ENCODE measurements around the gene PCGF6.
A peak's percentile ranks its signal among the peaks of the same experiment; 100 is the strongest.

The PCGF6 gene

DNA sequence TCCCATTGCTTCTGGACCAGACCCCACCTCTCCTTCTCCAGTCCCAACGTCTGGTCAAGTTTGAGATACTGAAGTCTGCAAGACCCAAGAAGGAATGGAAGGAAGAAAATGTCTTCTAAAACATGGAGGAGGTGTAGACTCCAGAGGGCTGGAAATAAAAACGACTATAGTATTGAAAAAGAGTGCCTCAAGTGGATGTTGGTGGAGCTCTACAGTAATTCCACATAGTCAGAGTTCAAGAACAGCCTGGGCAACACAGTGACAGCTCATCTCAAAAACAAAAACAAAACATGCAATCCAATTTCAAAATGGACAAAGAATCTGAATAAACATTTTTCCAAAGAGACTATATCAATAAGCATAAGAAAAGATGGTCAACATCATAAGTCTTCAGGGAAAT is 2.3 kb upstream of the PCGF6 start:
- Histone ChIP-seq H2BK120ac (ENCODE audit: low read depth, low read length) (no peak overlapping the region), H3K14ac (ENCODE audit: low read length) (no peak overlapping the region), H3K4me2 (ENCODE audit: insufficient read depth, low read length, poor library complexity, severe bottlenecking) (no peak overlapping the region), H2AFZ (ENCODE audit: low read length) (peak overlapping the region; percentile 41), H4K91ac (ENCODE audit: low read depth, low read length, poor library complexity) (no peak overlapping the region), H3K9me3 (replicated peaks in 1 of 2; ENCODE audit: control insufficient read depth in 2 of 2, insufficient read depth in 1 of 2, low read depth in 1 of 2, low read length in 2 of 2) (no peaks in the 10 kb centered on the region), H3K4me3 (ENCODE audit: low read length in 2 of 2) (no peak overlapping the region), H3K4me1 (ENCODE audit: control insufficient read depth in 2 of 2, insufficient read depth in 1 of 2, low read depth in 1 of 2, low read length in 2 of 2) (peaks cover 0 to 2% of the 10 kb centered on the region in 2 donors), H3K27ac (replicated peaks; ENCODE audit: low read length) (no peak overlapping the region), H3K23ac (ENCODE audit: low read depth, low read length, poor library complexity) (no peak overlapping the region), H3K18ac (ENCODE audit: low read length) (no peak overlapping the region), H3K4ac (ENCODE audit: low read length) (no peak overlapping the region), H2BK12ac (ENCODE audit: low read length) (no peak overlapping the region), H3K9ac (ENCODE audit: low read depth, low read length, poor library complexity) (no peak overlapping the region), H2AK5ac (ENCODE audit: low read depth, low read length) (no peak overlapping the region), H4K8ac (ENCODE audit: low read depth, low read length) (no peak overlapping the region), H2BK15ac (ENCODE audit: low read length) (no peak overlapping the region), H3K79me1 (ENCODE audit: low read depth, low read length) (no peaks in the 10 kb centered on the region), H3K27me3 (ENCODE audit: control insufficient read depth in 3 of 3, insufficient read depth in 3 of 3, low read depth in 1 of 3, low read length in 3 of 3) (no peaks in the 10 kb centered on the region), H3K36me3 (replicated peaks in 1 of 2; ENCODE audit: control insufficient read depth in 2 of 2, insufficient read depth in 2 of 2, low read length in 2 of 2) (peaks cover 0 to 10% of the 10 kb centered on the region in 2 donors), H2BK5ac (ENCODE audit: low read length) (no peak overlapping the region)
- DNase-seq (ENCODE audit: low spot score) = no peak
- no CpG with 5 or more reads among the region's 2 CpGs for WGBS, 2 donors (ENCODE audit: extremely low coverage in 2 of 2, insufficient read length in 2 of 2, insufficient replicate concordance in 1 of 2)

DNA sequence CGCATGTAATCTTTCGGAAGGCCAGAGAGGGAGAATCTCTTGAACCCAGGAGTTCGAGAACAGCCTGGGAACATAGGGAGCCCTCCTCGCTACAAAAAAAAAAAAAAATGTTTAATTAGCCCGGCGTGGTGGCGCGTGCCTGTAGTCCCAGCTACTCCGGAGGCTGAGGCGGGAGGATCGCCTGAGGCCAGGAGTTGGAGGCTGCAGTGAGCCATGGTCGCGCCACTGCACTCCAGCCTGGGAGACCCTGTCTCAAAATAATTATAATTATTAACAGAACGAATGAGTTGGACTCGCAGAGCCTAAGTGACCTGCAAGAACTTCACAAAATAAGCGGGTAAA is 794 bp downstream of the PCGF6 start:
- H2BK12ac ChIP-seq (ENCODE audit: low read length) = no peak overlapping the region
- peak overlapping the region; percentile 75 to 95 for H3K4me3 ChIP-seq (ENCODE audit: low read length in 2 of 2)
- no peak overlapping the region for H3K23ac ChIP-seq (ENCODE audit: low read depth, low read length, poor library complexity)
- peak overlapping the region; percentile 94 for H3K18ac ChIP-seq (ENCODE audit: low read length)
- H3K4ac ChIP-seq (ENCODE audit: low read length) = no peak overlapping the region
- H3K9ac ChIP-seq (ENCODE audit: low read depth, low read length, poor library complexity) = no peak overlapping the region
- no peaks in the 10 kb centered on the region for H3K27me3 ChIP-seq (ENCODE audit: control insufficient read depth in 3 of 3, insufficient read depth in 3 of 3, low read depth in 1 of 3, low read length in 3 of 3)
- H2AFZ ChIP-seq (ENCODE audit: low read length) = peak overlapping the region; percentile 97
- no peak overlapping the region for H2BK15ac ChIP-seq (ENCODE audit: low read length)
- WGBS, 2 donors (ENCODE audit: extremely low coverage in 2 of 2, insufficient read length in 2 of 2, insufficient replicate concordance in 1 of 2) = no CpG with 5 or more reads among the region's 16 CpGs
- H2BK5ac ChIP-seq (ENCODE audit: low read length) = no peak overlapping the region
- no peaks in the 10 kb centered on the region for H3K9me3 ChIP-seq (replicated peaks in 1 of 2; ENCODE audit: control insufficient read depth in 2 of 2, insufficient read depth in 1 of 2, low read depth in 1 of 2, low read length in 2 of 2)
- peak overlapping the region; percentile 60 for H3K4me2 ChIP-seq (ENCODE audit: insufficient read depth, low read length, poor library complexity, severe bottlenecking)
- no peak overlapping the region for H2BK120ac ChIP-seq (ENCODE audit: low read depth, low read length)
- H3K79me1 ChIP-seq (ENCODE audit: low read depth, low read length) = no peaks in the 10 kb centered on the region
- H4K91ac ChIP-seq (ENCODE audit: low read depth, low read length, poor library complexity) = no peak overlapping the region
- H3K36me3 ChIP-seq (replicated peaks in 1 of 2; ENCODE audit: control insufficient read depth in 2 of 2, insufficient read depth in 2 of 2, low read length in 2 of 2) = peaks cover 4 to 36% of the 10 kb centered on the region in 2 donors
- no peak overlapping the region for H3K14ac ChIP-seq (ENCODE audit: low read length)
- peak overlapping the region; percentile 85 for H3K27ac ChIP-seq (replicated peaks; ENCODE audit: low read length)
- no peak for DNase-seq (ENCODE audit: low spot score)
- no peak overlapping the region for H2AK5ac ChIP-seq (ENCODE audit: low read depth, low read length)
- no peak overlapping the region for H4K8ac ChIP-seq (ENCODE audit: low read depth, low read length)
- H3K4me1 ChIP-seq (ENCODE audit: control insufficient read depth in 2 of 2, insufficient read depth in 1 of 2, low read depth in 1 of 2, low read length in 2 of 2) = peaks cover 0 to 2% of the 10 kb centered on the region in 2 donors

GRCh38 chr10:103336370-103336769 is 14.6 kb downstream of the PCGF6 start:
- Histone ChIP-seq H3K4me1 (ENCODE audit: control insufficient read depth in 2 of 2, insufficient read depth in 1 of 2, low read depth in 1 of 2, low read length in 2 of 2) (no peaks in the 10 kb centered on the region), H3K9me3 (replicated peaks in 1 of 2; ENCODE audit: control insufficient read depth in 2 of 2, insufficient read depth in 1 of 2, low read depth in 1 of 2, low read length in 2 of 2) (no peaks in the 10 kb centered on the region), H2AK5ac (ENCODE audit: low read depth, low read length) (no peak overlapping the region), H3K27ac (replicated peaks; ENCODE audit: low read length) (no peak overlapping the region), H3K9ac (ENCODE audit: low read depth, low read length, poor library complexity) (no peak overlapping the region), H4K8ac (ENCODE audit: low read depth, low read length) (no peak overlapping the region), H2BK5ac (ENCODE audit: low read length) (no peak overlapping the region), H3K14ac (ENCODE audit: low read length) (no peak overlapping the region), H3K4me3 (ENCODE audit: low read length in 2 of 2) (no peak overlapping the region), H4K91ac (ENCODE audit: low read depth, low read length, poor library complexity) (no peak overlapping the region), H2BK15ac (ENCODE audit: low read length) (no peak overlapping the region), H3K27me3 (ENCODE audit: control insufficient read depth in 3 of 3, insufficient read depth in 3 of 3, low read depth in 1 of 3, low read length in 3 of 3) (no peaks in the 10 kb centered on the region), H2BK12ac (ENCODE audit: low read length) (no peak overlapping the region), H3K4me2 (ENCODE audit: insufficient read depth, low read length, poor library complexity, severe bottlenecking) (no peak overlapping the region), H3K23ac (ENCODE audit: low read depth, low read length, poor library complexity) (no peak overlapping the region), H2AFZ (ENCODE audit: low read length) (no peak overlapping the region), H3K36me3 (replicated peaks in 1 of 2; ENCODE audit: control insufficient read depth in 2 of 2, insufficient read depth in 2 of 2, low read length in 2 of 2) (peaks cover 19 to 82% of the 10 kb centered on the region in 2 donors), H3K79me1 (ENCODE audit: low read depth, low read length) (no peaks in the 10 kb centered on the region), H2BK120ac (ENCODE audit: low read depth, low read length) (no peak overlapping the region), H3K4ac (ENCODE audit: low read length) (no peak overlapping the region), H3K18ac (ENCODE audit: low read length) (no peak overlapping the region)
- no CpG with 5 or more reads among the region's 4 CpGs for WGBS, 2 donors (ENCODE audit: extremely low coverage in 2 of 2, insufficient read length in 2 of 2, insufficient replicate concordance in 1 of 2)
- no peak for DNase-seq (ENCODE audit: low spot score)

DNA sequence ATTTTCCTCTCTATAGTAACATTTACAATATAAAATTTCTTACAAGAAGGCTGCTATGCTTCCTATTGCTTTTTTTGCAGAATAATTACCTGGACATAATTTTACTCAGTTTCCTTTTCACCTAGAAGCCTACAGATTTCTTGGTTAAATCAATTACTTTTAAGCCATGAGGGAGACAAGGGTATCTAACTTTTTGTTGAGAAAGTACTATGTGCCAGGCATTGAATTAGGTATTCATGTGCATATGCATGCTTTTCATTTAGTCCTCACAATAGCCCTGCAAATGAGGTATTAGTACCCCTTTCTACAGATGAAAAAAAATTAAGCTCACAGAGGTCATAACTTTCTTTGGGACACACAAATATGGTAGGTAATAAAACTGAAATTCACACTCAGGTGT is 16.4 kb downstream of the PCGF6 start:
- Histone ChIP-seq H3K23ac (ENCODE audit: low read depth, low read length, poor library complexity) (no peak overlapping the region), H2BK15ac (ENCODE audit: low read length) (no peak overlapping the region), H2BK5ac (ENCODE audit: low read length) (no peak overlapping the region), H3K4me1 (ENCODE audit: control insufficient read depth in 2 of 2, insufficient read depth in 1 of 2, low read depth in 1 of 2, low read length in 2 of 2) (no peaks in the 10 kb centered on the region), H4K91ac (ENCODE audit: low read depth, low read length, poor library complexity) (no peak overlapping the region), H3K14ac (ENCODE audit: low read length) (no peak overlapping the region), H2BK120ac (ENCODE audit: low read depth, low read length) (no peak overlapping the region), H2BK12ac (ENCODE audit: low read length) (no peak overlapping the region), H2AFZ (ENCODE audit: low read length) (no peak overlapping the region), H4K8ac (ENCODE audit: low read depth, low read length) (no peak overlapping the region), H2AK5ac (ENCODE audit: low read depth, low read length) (no peak overlapping the region), H3K27ac (replicated peaks; ENCODE audit: low read length) (no peak overlapping the region), H3K36me3 (replicated peaks in 1 of 2; ENCODE audit: control insufficient read depth in 2 of 2, insufficient read depth in 2 of 2, low read length in 2 of 2) (peaks cover 20 to 86% of the 10 kb centered on the region in 2 donors), H3K18ac (ENCODE audit: low read length) (no peak overlapping the region), H3K4ac (ENCODE audit: low read length) (no peak overlapping the region), H3K9ac (ENCODE audit: low read depth, low read length, poor library complexity) (no peak overlapping the region), H3K79me1 (ENCODE audit: low read depth, low read length) (no peaks in the 10 kb centered on the region), H3K4me2 (ENCODE audit: insufficient read depth, low read length, poor library complexity, severe bottlenecking) (no peak overlapping the region), H3K27me3 (ENCODE audit: control insufficient read depth in 3 of 3, insufficient read depth in 3 of 3, low read depth in 1 of 3, low read length in 3 of 3) (no peaks in the 10 kb centered on the region), H3K9me3 (replicated peaks in 1 of 2; ENCODE audit: control insufficient read depth in 2 of 2, insufficient read depth in 1 of 2, low read depth in 1 of 2, low read length in 2 of 2) (no peaks in the 10 kb centered on the region), H3K4me3 (ENCODE audit: low read length in 2 of 2) (no peak overlapping the region)
- DNase-seq (ENCODE audit: low spot score) = no peak

Measured in neuronal stem cell (in vitro differentiated cells).